Dedifferentiated amniotic fluid mesenchymal stem cell (primary cell): Measurements from ENCODE around the gene UBE2G2.

Experiments used
- DNase-seq: peaks from one replicate; pipeline ENCODE4 v3.0.0-alpha.2; 2016; ENCODE audit errors: extremely low spot score

The UBE2G2 gene

GRCh38 chr21:44790368-44790767 is 11.3 kb downstream of the UBE2G2 start:
- no peak for DNase-seq

- DNase-seq = peak; percentile 20
Observed at GRCh38 chr21:44789880-44790279, 11.7 kb downstream of the UBE2G2 start.

- DNase-seq = no peak
Observed at GRCh38 chr21:44785620-44786335, 15.8 kb downstream of the UBE2G2 start.

- no peak for DNase-seq
Observed at GRCh38 chr21:44784810-44785209, 16.8 kb downstream of the UBE2G2 start.

- no peak for DNase-seq
Observed at GRCh38 chr21:44783020-44783696, 18.5 kb downstream of the UBE2G2 start.

- no peak for DNase-seq
Observed at GRCh38 chr21:44780767-44781459, 20.7 kb downstream of the UBE2G2 start.

GRCh38 chr21:44780137-44780502 is 21.5 kb downstream of the UBE2G2 start:
- DNase-seq = no peak

GRCh38 chr21:44779417-44780136 is 22.0 kb downstream of the UBE2G2 start:
- no peak for DNase-seq

- DNase-seq = no peak
Observed at GRCh38 chr21:44778983-44779382, 22.6 kb downstream of the UBE2G2 start.

GRCh38 chr21:44778499-44778911 is 23.1 kb downstream of the UBE2G2 start:
- no peak for DNase-seq

- no peak for DNase-seq
Observed at GRCh38 chr21:44778094-44778493, 23.5 kb downstream of the UBE2G2 start.

- DNase-seq = no peak
Observed at GRCh38 chr21:44774972-44775371, 26.6 kb downstream of the UBE2G2 start.

GRCh38 chr21:44773291-44773932 is 28.2 kb downstream of the UBE2G2 start:
- no peak for DNase-seq

- DNase-seq = no peak
Observed at GRCh38 chr21:44771896-44772525, 29.6 kb downstream of the UBE2G2 start.

- no peak for DNase-seq
Observed at GRCh38 chr21:44767834-44768831, 33.5 kb downstream of the UBE2G2 start.

- no peak for DNase-seq
Observed at GRCh38 chr21:44766818-44767354, 34.7 kb downstream of the UBE2G2 start.

- no peak for DNase-seq
Observed at GRCh38 chr21:44766014-44766817, 35.4 kb downstream of the UBE2G2 start.

GRCh38 chr21:44765231-44766013 is 36.2 kb downstream of the UBE2G2 start:
- no peak for DNase-seq
